Breast epithelium (tissue), 4 donors: Measurements from ENCODE around the gene EPG5. TPM values are rescaled to one million over a fixed set of nuclear protein-coding genes. Genes with fewer than 3 reads are reported as not detected.

Source experiments
- DNase-seq, 2 donors: peaks; one replicate each; pipeline ENCODE4 v3.0.0-alpha.2; 2019; ENCODE audit warnings: low spot score in 2 of 2
- H3K27ac ChIP-seq, 2 donors: fragments of 200-600 bp; sonication (generic) in 1 of 2; one replicate each; pipeline ENCODE4 v1.5.1; 2016 to 2019; ENCODE audit warnings: mild to moderate bottlenecking in 1 of 2
- H3K27me3 ChIP-seq, 2 donors: fragments of 200-600 bp; sonication (generic) in 1 of 2; one replicate each; pipeline versions ENCODE4 v1.5.1 to v1.6.0; 2017 to 2019; ENCODE audit warnings: control low read depth in 1 of 2, mild to moderate bottlenecking in 1 of 2
- H3K36me3 ChIP-seq: fragments of 200-600 bp; one replicate; pipeline ENCODE4 v1.5.1; 2019
- H3K4me1 ChIP-seq, 2 donors: fragments of 200-600 bp; sonication (generic); one replicate each; pipeline ENCODE4 v1.5.1; 2016 to 2019; ENCODE audit warnings: control low read depth in 1 of 2
- H3K4me3 ChIP-seq, 3 donors: fragments of 200-600 bp; sonication (generic); 1 replicate in 2 of 3; 2 replicates in 1 of 3; pipeline ENCODE4 v1.5.1; 2016 to 2019; ENCODE audit warnings: mild to moderate bottlenecking in 3 of 3, moderate library complexity in 2 of 3
- H3K9me3 ChIP-seq, 2 donors: fragments of 200-600 bp; sonication (generic) in 1 of 2; one replicate each; pipeline ENCODE4 v1.5.1; 2016 to 2019; ENCODE audit warnings: control low read depth in 1 of 2
- POLR2A ChIP-seq: fragments of 450-650 bp; IDR thresholded peaks from one replicate; pipeline ENCODE4 v1.6.1; 2016; ENCODE audit warnings: antibody characterized with exemption, mild to moderate bottlenecking, moderate library complexity
- POLR2AphosphoS5 ChIP-seq, 3 donors: sonication (generic); formaldehyde crosslinking; IDR thresholded peaks; one replicate each; pipeline ENCODE4 v1.6.1; 2017; ENCODE audit warnings: antibody characterized with exemption in 3 of 3
- intact Hi-C: fragments of 100-400 bp; cut with DNase I; formaldehyde crosslinking; loops from one replicate; pipeline ENCODE4 v1.15.1; 2023; ENCODE audit warnings: low total_unique reads
- total RNA-seq, 3 donors: library from RNA; depleted of rRNA; stranded (reverse); fragments of >200 nt; gene quantifications; one replicate each; pipeline ENCODE4 v1.1.0, GENCODE V29; 2016
- TF ChIP-seq, protein P1 (sequence below), 3 donors: fragments of 450-650 bp; IDR thresholded peaks; one replicate each; pipeline ENCODE4 v1.5.1; 2016 to 2017; ENCODE audit warnings: antibody characterized with exemption in 3 of 3, mild to moderate bottlenecking in 3 of 3, moderate library complexity in 3 of 3

The EPG5 gene
- total RNA-seq, 3 donors from 2014 or later = 38.7 to 64.5 (median 48.8) TPM

DNA sequence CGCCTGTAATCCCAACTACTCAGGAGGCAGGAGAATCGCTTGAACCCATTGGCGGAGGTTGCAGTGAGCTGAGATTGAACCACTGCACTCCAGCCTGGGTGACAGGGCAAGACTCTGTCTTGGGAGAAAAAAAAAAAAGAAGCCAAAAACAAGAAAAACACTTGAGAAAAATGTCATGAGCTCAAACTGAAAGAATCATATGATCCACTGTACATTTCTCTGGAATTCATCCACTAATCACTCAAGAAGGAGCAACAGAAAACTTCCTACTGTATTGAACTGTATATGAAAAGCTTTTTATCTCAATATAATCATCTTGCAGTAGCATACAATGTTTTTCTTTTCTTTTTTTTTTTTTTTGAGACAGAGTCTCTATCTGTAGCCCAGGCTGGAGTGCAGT, 40.4 kb downstream of the EPG5 start:
- Histone ChIP-seq H3K4me1 (no peaks in the 10 kb centered on the region), H3K4me3 (no peak overlapping the region), H3K9me3 (no peaks in the 10 kb centered on the region), H3K27ac (no peak overlapping the region), H3K27me3 (no peaks in the 10 kb centered on the region), H3K36me3 (peaks cover 9% of the 10 kb centered on the region)
- TF ChIP-seq, protein P1, sequence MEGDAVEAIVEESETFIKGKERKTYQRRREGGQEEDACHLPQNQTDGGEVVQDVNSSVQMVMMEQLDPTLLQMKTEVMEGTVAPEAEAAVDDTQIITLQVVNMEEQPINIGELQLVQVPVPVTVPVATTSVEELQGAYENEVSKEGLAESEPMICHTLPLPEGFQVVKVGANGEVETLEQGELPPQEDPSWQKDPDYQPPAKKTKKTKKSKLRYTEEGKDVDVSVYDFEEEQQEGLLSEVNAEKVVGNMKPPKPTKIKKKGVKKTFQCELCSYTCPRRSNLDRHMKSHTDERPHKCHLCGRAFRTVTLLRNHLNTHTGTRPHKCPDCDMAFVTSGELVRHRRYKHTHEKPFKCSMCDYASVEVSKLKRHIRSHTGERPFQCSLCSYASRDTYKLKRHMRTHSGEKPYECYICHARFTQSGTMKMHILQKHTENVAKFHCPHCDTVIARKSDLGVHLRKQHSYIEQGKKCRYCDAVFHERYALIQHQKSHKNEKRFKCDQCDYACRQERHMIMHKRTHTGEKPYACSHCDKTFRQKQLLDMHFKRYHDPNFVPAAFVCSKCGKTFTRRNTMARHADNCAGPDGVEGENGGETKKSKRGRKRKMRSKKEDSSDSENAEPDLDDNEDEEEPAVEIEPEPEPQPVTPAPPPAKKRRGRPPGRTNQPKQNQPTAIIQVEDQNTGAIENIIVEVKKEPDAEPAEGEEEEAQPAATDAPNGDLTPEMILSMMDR (IDR thresholded peaks at IDR 0.05) = no peak
- TF ChIP-seq POLR2AphosphoS5 (IDR thresholded peaks at IDR 0.05) (no peak), POLR2A (no peak)
- intact Hi-C loops = no loop called here
- no peak for DNase-seq

DNA sequence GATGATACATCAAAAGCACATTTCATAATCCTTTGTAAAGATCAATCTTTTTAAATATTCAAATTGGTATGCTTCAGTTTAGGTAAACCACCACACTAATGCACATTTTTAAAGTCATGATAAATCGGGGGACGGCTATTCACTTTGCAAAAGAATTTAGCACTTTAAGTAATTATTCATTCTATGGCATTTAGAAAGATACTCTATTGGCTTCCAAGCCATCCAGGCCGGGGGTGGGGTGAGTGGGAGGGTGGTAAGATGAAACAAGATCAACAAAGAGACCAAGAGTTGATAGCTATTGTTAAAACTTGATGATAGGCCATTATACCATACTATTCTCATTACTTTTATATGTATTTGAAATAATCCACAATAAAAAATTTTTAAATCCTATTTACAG, 41.0 kb downstream of the EPG5 start:
- Histone ChIP-seq H3K4me3 (no peak overlapping the region), H3K9me3 (no peaks in the 10 kb centered on the region), H3K27ac (no peak overlapping the region), H3K36me3 (peaks cover 9% of the 10 kb centered on the region), H3K27me3 (no peaks in the 10 kb centered on the region), H3K4me1 (no peaks in the 10 kb centered on the region)
- intact Hi-C loops = no loop called here
- no peak for DNase-seq
- TF ChIP-seq POLR2A = no peak
- TF ChIP-seq, protein P1 (IDR thresholded peaks at IDR 0.05) = no peak
- no peak for TF ChIP-seq POLR2AphosphoS5 (IDR thresholded peaks at IDR 0.05)

DNA sequence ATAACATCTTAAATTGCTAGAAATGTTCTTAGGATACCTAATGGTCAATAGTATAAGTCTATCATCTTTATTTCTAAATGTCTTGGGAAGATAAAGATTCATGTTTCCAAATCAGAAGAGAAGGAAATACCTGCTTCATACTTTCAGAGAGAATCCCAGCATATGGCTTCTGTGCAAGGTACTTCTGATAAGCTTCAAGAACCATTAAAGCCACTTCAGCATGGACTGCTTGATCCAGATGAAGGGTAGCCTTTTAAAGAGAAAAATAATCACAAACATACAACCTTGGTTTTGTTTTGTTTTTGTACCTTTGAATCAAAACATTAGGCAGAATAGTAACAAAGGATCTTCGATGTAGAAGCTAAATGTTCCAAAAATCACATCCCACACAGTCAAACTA, 44.0 kb downstream of the EPG5 start:
- DNase-seq = no peak
- peaks cover 6% of the 10 kb centered on the region for H3K36me3 ChIP-seq
- H3K4me3 ChIP-seq = no peak overlapping the region

DNA sequence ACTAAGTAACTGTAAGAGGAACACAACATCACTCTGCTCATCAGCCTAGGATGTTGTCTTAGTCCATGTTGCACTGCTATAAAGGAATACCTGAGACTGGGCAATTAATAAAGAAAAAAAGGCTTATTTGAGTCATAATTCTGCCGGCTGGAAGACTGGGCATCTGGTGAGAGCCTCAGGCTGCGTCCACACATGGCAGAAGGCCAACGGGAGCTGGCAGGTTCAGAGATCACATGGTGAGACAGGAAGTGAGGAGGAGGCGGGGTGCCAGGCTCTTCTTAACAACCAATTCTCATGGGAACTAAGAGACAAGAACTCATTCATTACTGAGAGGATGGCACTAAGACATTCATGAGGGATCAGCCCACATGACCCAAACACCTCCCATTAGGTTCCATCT, 46.8 kb downstream of the EPG5 start:
- Histone ChIP-seq H3K27me3 (no peaks in the 10 kb centered on the region), H3K9me3 (no peaks in the 10 kb centered on the region), H3K27ac (peak overlapping the region; percentile 8 to 45), H3K4me1 (no peaks in the 10 kb centered on the region), H3K4me3 (no peak overlapping the region), H3K36me3 (peaks cover 3% of the 10 kb centered on the region)
- TF ChIP-seq POLR2A (no peak), POLR2AphosphoS5 (IDR thresholded peaks at IDR 0.05) (no peak)
- TF ChIP-seq, protein P1 (IDR thresholded peaks at IDR 0.05) = no peak
- peak; percentile 82 to 91 for DNase-seq
- intact Hi-C loops = no loop called here

More for the DNA sequence above, 44.0 kb downstream of the EPG5 start:
- no peak for TF ChIP-seq POLR2AphosphoS5 (IDR thresholded peaks at IDR 0.05)
- TF ChIP-seq, protein P1 (IDR thresholded peaks at IDR 0.05) = no peak
- TF ChIP-seq POLR2A = no peak
- H3K27me3 ChIP-seq = no peaks in the 10 kb centered on the region
- intact Hi-C loops = no loop called here
- no peaks in the 10 kb centered on the region for H3K9me3 ChIP-seq
- no peaks in the 10 kb centered on the region for H3K4me1 ChIP-seq
- no peak overlapping the region for H3K27ac ChIP-seq

DNA sequence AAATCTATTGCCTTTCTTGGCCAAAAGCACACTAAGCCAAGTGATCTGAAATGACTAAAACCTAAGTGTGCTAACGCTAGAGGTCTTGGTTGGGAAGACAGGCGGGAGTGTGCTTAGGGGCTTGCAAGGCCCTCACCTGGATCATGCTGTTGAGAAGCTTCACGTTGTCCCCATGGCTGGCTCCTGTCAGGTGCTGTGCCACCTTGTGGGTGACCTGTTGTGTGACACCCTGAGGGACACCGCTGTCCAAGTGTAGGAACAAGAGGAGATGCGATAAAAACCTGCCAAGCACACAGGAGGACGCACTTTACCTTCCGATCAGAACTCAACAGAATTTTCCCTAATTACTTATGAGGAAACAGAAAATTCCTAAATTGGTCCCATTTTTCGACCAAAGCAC, 50.8 kb downstream of the EPG5 start:
- intact Hi-C loops = no loop called here
- H3K36me3 ChIP-seq = peaks cover 6% of the 10 kb centered on the region

More for the DNA sequence above, 50.8 kb downstream of the EPG5 start:
- Histone ChIP-seq H3K27ac (no peak overlapping the region), H3K27me3 (no peaks in the 10 kb centered on the region), H3K4me3 (no peak overlapping the region), H3K9me3 (no peaks in the 10 kb centered on the region), H3K4me1 (no peaks in the 10 kb centered on the region)
- no peak for DNase-seq
- TF ChIP-seq, protein P1 (IDR thresholded peaks at IDR 0.05) = no peak
- TF ChIP-seq POLR2AphosphoS5 (IDR thresholded peaks at IDR 0.05) = no peak
- no peak for TF ChIP-seq POLR2A
